Measurements from ENCODE around the gene NDUFV2. TPM values are rescaled to one million over a fixed set of nuclear protein-coding genes. Genes with fewer than 3 reads are reported as not detected.

Gene NDUFV2
- total and polyA plus RNA-seq, 2 of the 8 experiments (the other 6 are each of a cell fraction or from before 2014, with no cell fraction given) = 90.8 to 191 TPM

DNA sequence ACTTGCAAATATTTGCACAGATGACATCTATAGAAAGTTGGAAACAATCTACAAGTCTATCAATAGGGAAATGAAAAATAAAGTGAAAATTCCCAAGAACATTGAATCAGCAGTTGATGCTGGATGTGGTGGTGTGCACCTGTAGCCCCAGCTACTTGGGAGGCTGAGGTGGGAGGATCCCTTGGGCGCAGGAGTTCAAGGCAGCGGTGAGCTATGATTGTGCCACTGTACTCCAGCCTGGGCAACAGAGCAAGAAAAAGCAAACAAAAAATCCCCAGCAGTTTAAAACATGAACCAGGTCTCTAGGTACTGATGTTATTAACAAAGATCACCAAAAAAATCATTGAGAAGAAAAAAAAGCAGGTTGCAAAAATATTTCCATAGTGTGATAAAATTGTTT is 15.4 kb upstream of the NDUFV2 start:
- 100% methylated on average over 2 of the region's 2 CpGs; no CpG with 5 or more reads in 1 of the 2 experiments for WGBS, 2 experiments (ENCODE audit: extremely low coverage in 1 of 2, insufficient coverage in 1 of 2, insufficient read length in 1 of 2, insufficient replicate concordance in 2 of 2, low coverage in 1 of 2, low lambda C conversion rate in 2 of 2, missing lambda C conversion rate in 1 of 2)
- H2AFZ ChIP-seq (ENCODE audit: low read length) = no peak overlapping the region
- H2BK12ac ChIP-seq (ENCODE audit: low read depth, low read length) = no peak overlapping the region
- no peaks in the 10 kb centered on the region for H3K4me1 ChIP-seq (replicated peaks in 1 of 4; ENCODE audit: control insufficient read depth in 3 of 4, insufficient read depth in 4 of 4, low read length in 3 of 4)
- no peaks in the 10 kb centered on the region for H3K36me3 ChIP-seq (ENCODE audit: control insufficient read depth in 2 of 4, insufficient read depth in 4 of 4, low read length in 3 of 4)
- POLR2A ChIA-PET (ENCODE audit: partially characterized antibody) = no interaction called here
- H3K4ac ChIP-seq (replicated peaks; ENCODE audit: insufficient read length, low read depth, low read length) = no peak overlapping the region
- H4K20me1 ChIP-seq (replicated peaks in 1 of 2; ENCODE audit: control insufficient read depth in 1 of 2, insufficient read depth in 2 of 2, low read length in 2 of 2) = no peaks in the 10 kb centered on the region
- H3K4me2 ChIP-seq (ENCODE audit: insufficient read depth in 1 of 2, low read depth in 2 of 2, low read length in 2 of 2) = no peak overlapping the region
- FAIRE-seq (no peak), DNase-seq (ENCODE audit: low read depth in 1 of 2, low spot score in 2 of 2) (no peak)
- H3K9me3 ChIP-seq (ENCODE audit: insufficient read depth in 2 of 2, low read depth in 1 of 2, low read length in 1 of 2) = no peaks in the 10 kb centered on the region
- no peak overlapping the region for H3K23ac ChIP-seq (ENCODE audit: insufficient read length)
- H4K5ac ChIP-seq (ENCODE audit: insufficient read length, low read depth, low read length) = no peak overlapping the region
- H3K18ac ChIP-seq (ENCODE audit: extremely low read depth, low read length) = no peak overlapping the region
- no peak overlapping the region for H2BK15ac ChIP-seq (ENCODE audit: low read length)
- H3K9ac ChIP-seq (replicated peaks in 1 of 4; ENCODE audit: extremely low read depth in 1 of 4, low read depth in 3 of 4, low read length in 3 of 4) = no peak overlapping the region
- no peak overlapping the region for H3K4me3 ChIP-seq (ENCODE audit: extremely low read depth in 1 of 4, insufficient read depth in 2 of 4, low read depth in 3 of 4, low read length in 4 of 4)
- H3K79me2 ChIP-seq (ENCODE audit: control insufficient read depth in 1 of 2, insufficient read depth in 2 of 2, low read length in 2 of 2) = no peaks in the 10 kb centered on the region
- no peak overlapping the region for H3K56ac ChIP-seq (replicated peaks; ENCODE audit: insufficient read length, low read depth, low read length)
- no peaks in the 10 kb centered on the region for H3K79me1 ChIP-seq (ENCODE audit: low read depth, low read length)
- no peaks in the 10 kb centered on the region for H3K27me3 ChIP-seq (replicated peaks in 1 of 4; ENCODE audit: control insufficient read depth in 3 of 4, extremely low read depth in 1 of 4, insufficient read depth in 3 of 4, low read length in 3 of 4)
- no peak overlapping the region for H4K91ac ChIP-seq (replicated peaks; ENCODE audit: insufficient read length, low read length)
- no peak overlapping the region for H3K27ac ChIP-seq (ENCODE audit: low read depth, low read length)
- no peak overlapping the region for H2BK20ac ChIP-seq (ENCODE audit: low read length)
- H2BK5ac ChIP-seq (ENCODE audit: low read depth, low read length) = no peak overlapping the region
- H2BK120ac ChIP-seq (replicated peaks; ENCODE audit: low read depth, low read length) = no peak overlapping the region
- no peak overlapping the region for H2AK5ac ChIP-seq (ENCODE audit: low read depth, low read length)
- H3K14ac ChIP-seq (ENCODE audit: insufficient read length) = no peak overlapping the region
- CTCF ChIA-PET (ENCODE audit: partially characterized antibody) = interaction anchor here (0.5 kb wide), 1 partner anchor 11 kb away, joined by 3 read pairs; no protein-coding TSS in a partner anchor
- no peak overlapping the region for H4K8ac ChIP-seq (ENCODE audit: extremely low read depth, insufficient read depth, low read length)
- no peaks in the 10 kb centered on the region for H3K23me2 ChIP-seq (ENCODE audit: low read depth, low read length)
- no peak for TF ChIP-seq BCL11A (IDR thresholded peaks at IDR 0.05; ENCODE audit: low read depth in 2 of 2, low read length in 2 of 2)
- TF ChIP-seq FOSL1 (IDR thresholded peaks at IDR 0.05; ENCODE audit: insufficient read depth, low read depth, low read length) = no peak
- no peak for TF ChIP-seq SIRT6 (IDR thresholded peaks at IDR 0.05; ENCODE audit: low read length)
- no peak for TF ChIP-seq JUN (IDR thresholded peaks at IDR 0.05; ENCODE audit: low read depth, low read length)
- TF ChIP-seq SP1 (IDR thresholded peaks at IDR 0.05; ENCODE audit: low read depth, low read length) = no peak
- no peak for TF ChIP-seq POU5F1 (IDR thresholded peaks at IDR 0.05; ENCODE audit: low read depth, low read length)
- no peak for TF ChIP-seq ZNF274 (IDR thresholded peaks at IDR 0.05; ENCODE audit: borderline replicate concordance, extremely low read depth, low read length)
- TF ChIP-seq EZH2 (IDR thresholded peaks at IDR 0.05; ENCODE audit: low read depth, low read length, severe bottlenecking) = no peak
- no peak for TF ChIP-seq CHD1 (IDR thresholded peaks at IDR 0.05; ENCODE audit: low read depth, low read length)
- no peak for TF ChIP-seq MAFK (IDR thresholded peaks at IDR 0.05; ENCODE audit: low read depth, low read length)
- no peak for TF ChIP-seq SRF (IDR thresholded peaks at IDR 0.05; ENCODE audit: low read depth, low read length)
- no peak for TF ChIP-seq GTF2F1 (IDR thresholded peaks at IDR 0.05; ENCODE audit: borderline replicate concordance, low read depth, low read length)
- TF ChIP-seq, protein P1, sequence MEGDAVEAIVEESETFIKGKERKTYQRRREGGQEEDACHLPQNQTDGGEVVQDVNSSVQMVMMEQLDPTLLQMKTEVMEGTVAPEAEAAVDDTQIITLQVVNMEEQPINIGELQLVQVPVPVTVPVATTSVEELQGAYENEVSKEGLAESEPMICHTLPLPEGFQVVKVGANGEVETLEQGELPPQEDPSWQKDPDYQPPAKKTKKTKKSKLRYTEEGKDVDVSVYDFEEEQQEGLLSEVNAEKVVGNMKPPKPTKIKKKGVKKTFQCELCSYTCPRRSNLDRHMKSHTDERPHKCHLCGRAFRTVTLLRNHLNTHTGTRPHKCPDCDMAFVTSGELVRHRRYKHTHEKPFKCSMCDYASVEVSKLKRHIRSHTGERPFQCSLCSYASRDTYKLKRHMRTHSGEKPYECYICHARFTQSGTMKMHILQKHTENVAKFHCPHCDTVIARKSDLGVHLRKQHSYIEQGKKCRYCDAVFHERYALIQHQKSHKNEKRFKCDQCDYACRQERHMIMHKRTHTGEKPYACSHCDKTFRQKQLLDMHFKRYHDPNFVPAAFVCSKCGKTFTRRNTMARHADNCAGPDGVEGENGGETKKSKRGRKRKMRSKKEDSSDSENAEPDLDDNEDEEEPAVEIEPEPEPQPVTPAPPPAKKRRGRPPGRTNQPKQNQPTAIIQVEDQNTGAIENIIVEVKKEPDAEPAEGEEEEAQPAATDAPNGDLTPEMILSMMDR (IDR thresholded peaks at IDR 0.05; ENCODE audit: control extremely low read depth in 1 of 3, insufficient read depth in 1 of 3, low read depth in 1 of 3, low read length in 3 of 3) = no peak
